ENCODE data around the gene KIF25.

GRCh38 chr6:168080393-168081077 is 83.1 kb downstream of the KIF25 start:
- TF ChIP-seq CTCF (IDR thresholded peaks at IDR 0.05) = no peak
- no peak for TF ChIP-seq POLR2A (IDR thresholded peaks at IDR 0.05)

Measured in ovary (tissue), 3 donors.